Keratinocyte (primary cell): Measurements from ENCODE around the gene EZH1.

ENCODE experiments used
- EZH2 ChIP-seq: IDR thresholded peaks from one replicate; pipeline ENCODE4 v1.6.1; 2012; ENCODE audit warnings: inconsistent platforms, mild to moderate bottlenecking, low read length, moderate library complexity
- TF ChIP-seq, protein P1 (sequence below), 3 experiments: IDR thresholded peaks in 1 of 3; conservative IDR thresholded peaks in 1 of 3; optimal IDR thresholded peaks in 1 of 3; 2 replicates in 2 of 3; 3 replicates in 1 of 3; pipeline versions ENCODE3 to v1.5.1; 2011; ENCODE audit warnings: low read length in 3 of 3, mild to moderate bottlenecking in 3 of 3, moderate library complexity in 2 of 3, control low read depth in 1 of 3, inconsistent platforms in 1 of 3; ENCODE audit not compliant: insufficient read depth in 2 of 3; ENCODE audit errors: extremely low read depth in 1 of 3

DNA sequence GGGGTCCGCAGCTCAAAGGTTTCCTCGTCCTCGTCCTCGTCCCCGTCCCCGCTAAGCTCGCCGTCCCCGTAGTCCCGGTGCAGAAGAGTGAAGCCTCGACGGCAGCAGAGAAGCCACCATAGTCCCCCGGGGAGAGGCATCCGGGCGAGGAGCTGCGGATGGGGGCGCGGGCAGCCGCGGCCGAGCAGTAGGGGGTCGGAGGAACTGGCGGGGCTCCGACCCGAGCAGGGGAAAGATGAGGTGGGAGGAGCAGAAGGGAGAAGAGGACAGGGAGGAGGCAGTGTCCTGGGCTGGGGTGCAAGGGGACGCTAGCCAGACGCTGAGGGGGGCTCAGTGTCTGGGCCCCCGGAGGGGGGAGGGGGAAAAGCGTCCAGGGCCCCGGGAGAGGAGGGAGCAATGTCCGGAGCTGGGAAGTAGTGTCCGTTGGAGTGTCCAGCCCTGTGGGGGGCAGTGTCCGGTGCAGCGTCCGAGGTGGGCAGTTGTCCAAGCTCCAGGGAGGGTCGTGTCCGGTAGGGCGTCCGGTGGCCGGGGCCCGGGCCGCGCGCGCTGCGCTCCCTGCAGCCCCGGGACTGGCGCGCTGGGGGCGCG, 68.3 kb downstream of the EZH1 start, which contains the start of gene PLEKHH3:
- TF ChIP-seq, protein P1, sequence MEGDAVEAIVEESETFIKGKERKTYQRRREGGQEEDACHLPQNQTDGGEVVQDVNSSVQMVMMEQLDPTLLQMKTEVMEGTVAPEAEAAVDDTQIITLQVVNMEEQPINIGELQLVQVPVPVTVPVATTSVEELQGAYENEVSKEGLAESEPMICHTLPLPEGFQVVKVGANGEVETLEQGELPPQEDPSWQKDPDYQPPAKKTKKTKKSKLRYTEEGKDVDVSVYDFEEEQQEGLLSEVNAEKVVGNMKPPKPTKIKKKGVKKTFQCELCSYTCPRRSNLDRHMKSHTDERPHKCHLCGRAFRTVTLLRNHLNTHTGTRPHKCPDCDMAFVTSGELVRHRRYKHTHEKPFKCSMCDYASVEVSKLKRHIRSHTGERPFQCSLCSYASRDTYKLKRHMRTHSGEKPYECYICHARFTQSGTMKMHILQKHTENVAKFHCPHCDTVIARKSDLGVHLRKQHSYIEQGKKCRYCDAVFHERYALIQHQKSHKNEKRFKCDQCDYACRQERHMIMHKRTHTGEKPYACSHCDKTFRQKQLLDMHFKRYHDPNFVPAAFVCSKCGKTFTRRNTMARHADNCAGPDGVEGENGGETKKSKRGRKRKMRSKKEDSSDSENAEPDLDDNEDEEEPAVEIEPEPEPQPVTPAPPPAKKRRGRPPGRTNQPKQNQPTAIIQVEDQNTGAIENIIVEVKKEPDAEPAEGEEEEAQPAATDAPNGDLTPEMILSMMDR (optimal IDR thresholded peaks at IDR 0.05 in 1 of 3, IDR thresholded peaks at IDR 0.05 in 1 of 3, conservative IDR thresholded peaks at IDR 0.05 in 1 of 3; ENCODE audit: extremely low read depth in 1 of 3, insufficient read depth in 2 of 3, low read length in 3 of 3), result peak in 1 of 3 experiments; percentile 14
- TF ChIP-seq EZH2, result no peak
